H1 (cell line): ENCODE measurements around the gene KRTAP5-4. TPM values are rescaled to one million over a fixed set of nuclear protein-coding genes. Genes with fewer than 3 reads are reported as not detected.

Source experiments
- CTCF ChIA-PET: fragments of 300-600 bp; sonication (Branson Sonifier 250); formaldehyde crosslinking; loops from one replicate; lab custom pipeline; 2021; ENCODE audit not compliant: partially characterized antibody; lab: Charles Lee
- POLR2A ChIA-PET: fragments of 300-600 bp; sonication (Branson Sonifier 250); formaldehyde crosslinking; loops from one replicate; lab custom pipeline; 2021; ENCODE audit warnings: inconsistent platforms; ENCODE audit not compliant: partially characterized antibody; lab: Charles Lee
- DNase-seq, 2 experiments: peaks; one replicate each; pipeline versions ENCODE4 v3.0.0 to v3.0.0-alpha.2; 2010 to 2022; ENCODE audit warnings: low spot score in 2 of 2, low read depth in 1 of 2, mixed read lengths in 1 of 2
- FAIRE-seq: peaks from 2 replicates; lab custom pipeline; 2011; peaks lifted over from hg19 to GRCh38; lab: Jason Lieb, UNC
- H2AFZ ChIP-seq: 2 replicates; pipeline ENCODE4 v1.8.1; 2012; ENCODE audit warnings: low read length, inconsistent platforms
- H2AK5ac ChIP-seq: 2 replicates; pipeline ENCODE4 v1.6.1; 2013; ENCODE audit warnings: low read depth, low read length
- H2BK120ac ChIP-seq: replicated peaks from 2 replicates; pipeline ENCODE3; 2013; ENCODE audit warnings: low read depth, low read length, inconsistent platforms
- H2BK12ac ChIP-seq: 2 replicates; pipeline ENCODE4 v1.6.1; 2013; ENCODE audit warnings: low read depth, low read length
- H2BK15ac ChIP-seq: 2 replicates; pipeline ENCODE4 v1.6.1; 2013; ENCODE audit warnings: low read length
- H2BK20ac ChIP-seq: 2 replicates; pipeline ENCODE4 v1.6.1; 2013; ENCODE audit warnings: low read length
- H2BK5ac ChIP-seq: 2 replicates; pipeline ENCODE4 v1.6.1; 2013; ENCODE audit warnings: low read depth, low read length
- H3K14ac ChIP-seq: 2 replicates; pipeline ENCODE4 v1.6.1; 2013; ENCODE audit warnings: inconsistent platforms; ENCODE audit not compliant: insufficient read length
- H3K18ac ChIP-seq: 2 replicates; pipeline ENCODE4 v1.6.1; 2013; ENCODE audit warnings: low read length; ENCODE audit errors: extremely low read depth
- H3K23ac ChIP-seq: 2 replicates; pipeline ENCODE4 v1.6.1; 2013; ENCODE audit warnings: inconsistent platforms; ENCODE audit not compliant: insufficient read length
- H3K23me2 ChIP-seq: 2 replicates; pipeline ENCODE4 v1.6.1; 2013; ENCODE audit warnings: low read depth, low read length
- H3K27ac ChIP-seq: 2 replicates; pipeline ENCODE4 v1.6.1; 2011; ENCODE audit warnings: low read depth, low read length, inconsistent platforms
- H3K27me3 ChIP-seq, 4 experiments: replicated peaks in 1 of 4; 1 replicate in 1 of 4; 2 replicates in 3 of 4; pipeline versions ENCODE4 v1.6.1 to v1.8.1; 2011 to 2013; ENCODE audit warnings: low read length in 3 of 4, mild to moderate bottlenecking in 3 of 4, inconsistent platforms in 2 of 4, mixed read lengths in 2 of 4, moderate library complexity in 1 of 4; ENCODE audit not compliant: control insufficient read depth in 3 of 4, insufficient read depth in 3 of 4; ENCODE audit errors: extremely low read depth in 1 of 4
- H3K36me3 ChIP-seq, 4 experiments: 2 replicates each; pipeline versions ENCODE4 v1.6.1 to v1.8.1; 2011 to 2013; ENCODE audit warnings: mild to moderate bottlenecking in 4 of 4, low read length in 3 of 4, moderate library complexity in 2 of 4, control low read depth in 1 of 4, inconsistent platforms in 1 of 4; ENCODE audit not compliant: insufficient read depth in 4 of 4, control insufficient read depth in 2 of 4
- H3K4ac ChIP-seq: replicated peaks from 2 replicates; pipeline ENCODE3; 2013; ENCODE audit warnings: low read length, low read depth, mixed read lengths, inconsistent platforms; ENCODE audit not compliant: insufficient read length
- H3K4me1 ChIP-seq, 4 experiments: replicated peaks in 1 of 4; 1 replicate in 1 of 4; 2 replicates in 3 of 4; pipeline versions ENCODE4 v1.6.1 to v1.8.1; 2011 to 2013; ENCODE audit warnings: low read length in 3 of 4, inconsistent platforms in 2 of 4, mixed read lengths in 1 of 4; ENCODE audit not compliant: insufficient read depth in 4 of 4, control insufficient read depth in 3 of 4
- H3K4me2 ChIP-seq, 2 experiments: 2 replicates each; pipeline versions ENCODE4 v1.6.1 to v1.8.1; 2011 to 2013; ENCODE audit warnings: low read depth in 2 of 2, low read length in 2 of 2, control low read depth in 1 of 2, inconsistent platforms in 1 of 2, mild to moderate bottlenecking in 1 of 2; ENCODE audit not compliant: insufficient read depth in 1 of 2
- H3K4me3 ChIP-seq, 4 experiments: fragments of 200-600, 300-600 bp in 1 of 4; sonication (generic), shearing (Covaris generic), sonication (Bioruptor Twin) in 1 of 4; 2 replicates each; pipeline versions ENCODE4 v1.5.1 to v1.8.1; 2011 to 2016; ENCODE audit warnings: low read length in 4 of 4, low read depth in 3 of 4, control low read depth in 2 of 4, inconsistent platforms in 2 of 4, mild to moderate bottlenecking in 2 of 4, mixed read lengths in 1 of 4, moderate library complexity in 1 of 4; ENCODE audit not compliant: insufficient read depth in 2 of 4; ENCODE audit errors: extremely low read depth in 1 of 4
- H3K56ac ChIP-seq: replicated peaks from 2 replicates; pipeline ENCODE3; 2013; ENCODE audit warnings: low read depth, mild to moderate bottlenecking, mixed read lengths, low read length, inconsistent platforms; ENCODE audit not compliant: insufficient read length
- H3K79me1 ChIP-seq: 2 replicates; pipeline ENCODE4 v1.6.1; 2013; ENCODE audit warnings: low read depth, low read length, control low read depth
- H3K79me2 ChIP-seq, 2 experiments: 2 replicates each; pipeline versions ENCODE4 v1.6.1 to v1.8.1; 2012 to 2013; ENCODE audit warnings: low read length in 2 of 2, mild to moderate bottlenecking in 2 of 2, inconsistent platforms in 1 of 2; ENCODE audit not compliant: insufficient read depth in 2 of 2, control insufficient read depth in 1 of 2
- H3K9ac ChIP-seq, 4 experiments: replicated peaks in 1 of 4; 1 replicate in 1 of 4; 2 replicates in 3 of 4; pipeline versions ENCODE4 v1.6.1 to v1.8.1; 2011 to 2013; ENCODE audit warnings: low read depth in 3 of 4, low read length in 3 of 4, control low read depth in 2 of 4, mild to moderate bottlenecking in 2 of 4, moderate library complexity in 2 of 4, inconsistent platforms in 1 of 4; ENCODE audit errors: extremely low read depth in 1 of 4
- H3K9me3 ChIP-seq, 2 experiments: 2 replicates each; pipeline versions ENCODE4 v1.6.1 to v1.8.1; 2012 to 2013; ENCODE audit warnings: mild to moderate bottlenecking in 2 of 2, moderate library complexity in 2 of 2, control low read depth in 1 of 2, inconsistent platforms in 1 of 2, low read depth in 1 of 2, low read length in 1 of 2, mixed read lengths in 1 of 2; ENCODE audit not compliant: insufficient read depth in 2 of 2
- H4K20me1 ChIP-seq, 2 experiments: replicated peaks in 1 of 2; 2 replicates each; pipeline versions ENCODE3 to v1.8.1; 2011 to 2013; ENCODE audit warnings: inconsistent platforms in 2 of 2, low read length in 2 of 2, mild to moderate bottlenecking in 1 of 2; ENCODE audit not compliant: insufficient read depth in 2 of 2, control insufficient read depth in 1 of 2
- H4K5ac ChIP-seq: 2 replicates; pipeline ENCODE4 v1.6.1; 2013; ENCODE audit warnings: low read length, low read depth, mixed read lengths, inconsistent platforms; ENCODE audit not compliant: insufficient read length
- H4K8ac ChIP-seq: 2 replicates; pipeline ENCODE4 v1.8.0; 2013; ENCODE audit warnings: mild to moderate bottlenecking, moderate library complexity, low read length, inconsistent platforms; ENCODE audit not compliant: insufficient read depth; ENCODE audit errors: extremely low read depth
- H4K91ac ChIP-seq: replicated peaks from 2 replicates; pipeline ENCODE3; 2013; ENCODE audit warnings: low read length, mixed read lengths, inconsistent platforms; ENCODE audit not compliant: insufficient read length
- BACH1 ChIP-seq: IDR thresholded peaks from 2 replicates; pipeline ENCODE4 v1.6.1; 2012; ENCODE audit warnings: low read length, improper control_type of control experiment
- CTBP2 ChIP-seq: IDR thresholded peaks from 2 replicates; pipeline ENCODE4 v1.7.0; 2011; ENCODE audit warnings: borderline replicate concordance, mild to moderate bottlenecking, moderate library complexity, mixed read lengths, low read length; ENCODE audit not compliant: insufficient read depth, insufficient read length
- JUN ChIP-seq: IDR thresholded peaks from 2 replicates; pipeline ENCODE4 v1.6.1; 2011; ENCODE audit warnings: low read depth, mild to moderate bottlenecking, improper control_type of control experiment, low read length
- KDM1A ChIP-seq: fragments of 200-600, 300-600 bp; sonication (generic); IDR thresholded peaks from 2 replicates; pipeline ENCODE4 v1.7.1; 2016; ENCODE audit warnings: mild to moderate bottlenecking, low read length, borderline replicate concordance
- MAFK ChIP-seq: IDR thresholded peaks from 2 replicates; pipeline ENCODE4 v1.6.1; 2012; ENCODE audit warnings: low read depth, mild to moderate bottlenecking, improper control_type of control experiment, low read length
- POU5F1 ChIP-seq: IDR thresholded peaks from 2 replicates; pipeline ENCODE4 v1.6.1; 2011; ENCODE audit warnings: low read depth, mild to moderate bottlenecking, low read length, moderate library complexity
- RBBP5 ChIP-seq: IDR thresholded peaks from 2 replicates; pipeline ENCODE4 v1.7.1; 2012; ENCODE audit warnings: low read depth, mild to moderate bottlenecking, inconsistent platforms, low read length, moderate library complexity, borderline replicate concordance
- SIX5 ChIP-seq: IDR thresholded peaks from 2 replicates; pipeline ENCODE4 v1.6.1; 2011; ENCODE audit warnings: mild to moderate bottlenecking, low read depth, low read length
- USF2 ChIP-seq: IDR thresholded peaks from 2 replicates; pipeline ENCODE4 v1.6.1; 2011; ENCODE audit warnings: low read length, improper control_type of control experiment
- WGBS, 2 experiments: shearing (Covaris generic) in 1 of 2; methylation state at CpG; one replicate each; pipeline versions ENCODE4 v1.1.6 to v1.1.7; 2013 to 2015; ENCODE audit warnings: low lambda C conversion rate in 2 of 2, mixed read lengths in 2 of 2, inconsistent platforms in 1 of 2, low coverage in 1 of 2, missing lambda C conversion rate in 1 of 2; ENCODE audit not compliant: insufficient replicate concordance in 2 of 2, insufficient coverage in 1 of 2, insufficient read length in 1 of 2; ENCODE audit errors: extremely low coverage in 1 of 2, missing lambda C conversion rate in 1 of 2; 5-methylcytosine and 5-hydroxymethylcytosine counted together
- polyA plus RNA-seq, 7 experiments: library from polyadenylated mRNA; depleted of rRNA in 3 of 7; stranded (reverse) in 5 of 7; unstranded in 2 of 7; fragments of >200 nt in 5 of 7; fragments of 200-250 nt in 2 of 7; gene quantifications; 1 replicate in 5 of 7; 2 replicates in 1 of 7; 4 replicates in 1 of 7; pipeline versions ENCODE4 v1.2.1 to v1.2.3, GENCODE V29; 2011 to 2013; ENCODE audit warnings: missing spikeins in 2 of 7, mixed read lengths in 2 of 7
- total RNA-seq: library from RNA; stranded (reverse); fragmentation: NEBNext Ultra II Directional; extraction: Animal tissue kit (Norgen Biotek cat#: 25700); gene quantifications from 2 replicates; pipeline ENCODE4 v1.2.1, GENCODE V29; 2021

The KRTAP5-4 gene
- total and polyA plus RNA-seq, 2 of the 8 experiments (the other 6 are each of a cell fraction or from before 2014, with no cell fraction given) = not detected

- H2BK120ac ChIP-seq = no peak overlapping the region
- H3K27ac ChIP-seq = no peak overlapping the region
- H3K56ac ChIP-seq = no peak overlapping the region
- H3K23me2 ChIP-seq = no peaks in the 10 kb centered on the region
- no peak for FAIRE-seq
- no peaks in the 10 kb centered on the region for H3K9me3 ChIP-seq
- H2AFZ ChIP-seq = no peak overlapping the region
- H3K4me1 ChIP-seq = no peaks in the 10 kb centered on the region
- WGBS, 2 experiments = 89% methylated on average over 14 of the region's 14 CpGs; no CpG with 5 or more reads in 1 of the 2 experiments
- H3K79me1 ChIP-seq = no peaks in the 10 kb centered on the region
- no peak overlapping the region for H2BK5ac ChIP-seq
- no peak overlapping the region for H4K5ac ChIP-seq
- no peak overlapping the region for H3K4me2 ChIP-seq
- H2BK20ac ChIP-seq = no peak overlapping the region
- H4K91ac ChIP-seq = no peak overlapping the region
- no peak overlapping the region for H3K4me3 ChIP-seq
- CTCF ChIA-PET = interaction anchor here (1.5 kb wide), 1 partner anchor 12 kb away, joined by 4 read pairs; no protein-coding TSS in a partner anchor
- no peak overlapping the region for H3K23ac ChIP-seq
- H2AK5ac ChIP-seq = no peak overlapping the region
- no peak overlapping the region for H3K4ac ChIP-seq
- DNase-seq = no peak
- H2BK12ac ChIP-seq = no peak overlapping the region
- H2BK15ac ChIP-seq = no peak overlapping the region
- no peaks in the 10 kb centered on the region for H4K20me1 ChIP-seq
- H3K27me3 ChIP-seq = 0 out of 7 replicates have a peak, but pooled peaks cover 0 to 2% (median 0%) of the 10 kb centered on the region in 4 experiments
- no peak overlapping the region for H4K8ac ChIP-seq
- no peaks in the 10 kb centered on the region for H3K79me2 ChIP-seq
- no peak overlapping the region for H3K14ac ChIP-seq
- no peak overlapping the region for H3K9ac ChIP-seq
- POLR2A ChIA-PET = no interaction called here
- no peak overlapping the region for H3K18ac ChIP-seq
- no peak for TF ChIP-seq CTBP2
- TF ChIP-seq SIX5 = no peak
- no peak for TF ChIP-seq JUN
- no peak for TF ChIP-seq BACH1
- no peak for TF ChIP-seq KDM1A
- TF ChIP-seq POU5F1 = no peak
- TF ChIP-seq MAFK = no peak
- TF ChIP-seq RBBP5 = no peak
- TF ChIP-seq USF2 = no peak
- TF ChIP-seq, all 59 proteins: peak for 0
- H3K36me3 ChIP-seq = no peaks in the 10 kb centered on the region
These were observed 37.6 kb upstream of the KRTAP5-4 start for GRCh38 chr11:1659506-1659905.
